DMS79 (cell line): ENCODE measurements around the gene C9orf43.
A peak's percentile ranks its signal among the peaks of the same experiment; 100 is the strongest.
"Not testable (repeated sequence)": the region's sequence is repeated elsewhere in the genome, so short reads cannot be mapped to it uniquely, and the experiment has no call there.

Experiments
- DNase-seq: peaks from one replicate; lab custom pipeline; 2025; lab: John Stamatoyannopoulos, UW

C9orf43 gene

GRCh38 chr9:113417370-113417769 lies 6.8 kb downstream of the C9orf43 start:
- DNase-seq = no peak

- DNase-seq = no peak
Observed at GRCh38 chr9:113421726-113422125, 11.2 kb downstream of the C9orf43 start.

GRCh38 chr9:113425072-113425471 lies 14.5 kb downstream of the C9orf43 start:
- no peak for DNase-seq

- DNase-seq = no peak
Observed at GRCh38 chr9:113426701-113427100, 16.2 kb downstream of the C9orf43 start.

- DNase-seq = no peak
Observed at GRCh38 chr9:113427629-113428028, 17.1 kb downstream of the C9orf43 start.

GRCh38 chr9:113428062-113428615 lies 17.6 kb downstream of the C9orf43 start:
- DNase-seq = no peak

GRCh38 chr9:113431191-113431590 lies 20.6 kb downstream of the C9orf43 start:
- DNase-seq = no peak

- no peak for DNase-seq
Observed at GRCh38 chr9:113436728-113437515, 26.4 kb downstream of the C9orf43 start.

- DNase-seq = not testable (repeated sequence)
Observed at GRCh38 chr9:113437716-113438115, 27.2 kb downstream of the C9orf43 start.

GRCh38 chr9:113444736-113445135 lies 34.2 kb downstream of the C9orf43 start:
- no peak for DNase-seq

- DNase-seq = peak; percentile 17
Observed at GRCh38 chr9:113446323-113446740, 35.8 kb downstream of the C9orf43 start.

GRCh38 chr9:113449376-113449775 lies 38.8 kb downstream of the C9orf43 start:
- no peak for DNase-seq

GRCh38 chr9:113452113-113452605 lies 41.6 kb downstream of the C9orf43 start:
- no peak for DNase-seq

- peak; percentile 34 for DNase-seq
Observed at GRCh38 chr9:113454914-113455761, 44.6 kb downstream of the C9orf43 start.

GRCh38 chr9:113456235-113456634 lies 45.7 kb downstream of the C9orf43 start:
- DNase-seq = no peak

GRCh38 chr9:113461285-113461684 lies 50.7 kb downstream of the C9orf43 start:
- DNase-seq = no peak

- DNase-seq = no peak
Observed at GRCh38 chr9:113461943-113462342, 51.4 kb downstream of the C9orf43 start.

- no peak for DNase-seq
Observed at GRCh38 chr9:113462781-113463286, 52.3 kb downstream of the C9orf43 start.

GRCh38 chr9:113463418-113464285 lies 53.1 kb downstream of the C9orf43 start, which contains the start of gene RGS3:
RGS3 (plus strand) TSS chr9:113463727; CDS start chr9:113463803, 76 bp downstream.
- peak; percentile 75 for DNase-seq

GRCh38 chr9:113464286-113464660 lies 53.7 kb downstream of the C9orf43 start:
- DNase-seq = no peak

GRCh38 chr9:113465599-113466140 lies 55.1 kb downstream of the C9orf43 start:
- peak; percentile 81 for DNase-seq
